ENCODE data around the gene APBA1.

- TF ChIP-seq CTCF (IDR thresholded peaks at IDR 0.05) = no peak
- no peak for TF ChIP-seq POLR2AphosphoS5 (IDR thresholded peaks at IDR 0.05; ENCODE audit: low read depth, low read length)
Observed at GRCh38 chr9:69432623-69433022, 239.5 kb downstream of the APBA1 start.
